HFFc6 (cell line): Measurements from ENCODE around the gene CHRM5. TPM values are rescaled to one million over a fixed set of nuclear protein-coding genes. Genes with fewer than 3 reads are reported as not detected.
"Not testable (repeated sequence)": the region's sequence is repeated elsewhere in the genome, so short reads cannot be mapped to it uniquely, and the experiment has no call there.

Experiments
- DNase-seq: peaks from one replicate; pipeline ENCODE4 v3.0.0-alpha.2; 2018
- H3K27ac Mint-ChIP-seq: 2 replicates; pipeline ENCODE4 v1.8.0; 2020; ENCODE audit warnings: mild to moderate bottlenecking, mixed read lengths
- H3K27me3 Mint-ChIP-seq: 2 replicates; pipeline ENCODE4 v1.8.0; 2021; ENCODE audit warnings: mild to moderate bottlenecking, moderate library complexity, mixed read lengths; ENCODE audit not compliant: insufficient read depth
- H3K36me3 Mint-ChIP-seq: 2 replicates; pipeline ENCODE4 v1.8.0; 2021; ENCODE audit warnings: low read depth, mixed read lengths
- H3K4me1 Mint-ChIP-seq: 2 replicates; pipeline ENCODE4 v1.8.0; 2020; ENCODE audit warnings: low read depth, mixed read lengths
- H3K4me3 Mint-ChIP-seq: 2 replicates; pipeline ENCODE4 v1.8.0; 2020; ENCODE audit warnings: mild to moderate bottlenecking, moderate library complexity, mixed read lengths
- H3K9me3 Mint-ChIP-seq: 2 replicates; pipeline ENCODE4 v1.8.0; 2020; ENCODE audit warnings: mild to moderate bottlenecking, mixed read lengths
- total RNA-seq, 6 experiments: library from RNA; stranded (reverse); fragmentation: NEBNext Ultra II Directional; extraction: Animal tissue kit (Norgen Biotek cat#: 25700); gene quantifications; 2 replicates in 1 of 6; 3 replicates in 5 of 6; pipeline ENCODE4 v1.2.3, GENCODE V29; 2021
- TF ChIP-seq, protein P1 (sequence below): fragments of 200-600 bp; sonication (generic); IDR thresholded peaks from 2 replicates; pipeline ENCODE4 v1.5.0; 2021; ENCODE audit warnings: antibody characterized with exemption, mild to moderate bottlenecking

Gene CHRM5
- total RNA-seq, 6 experiments from 2014 or later: 0.10 TPM; not detected in 5

- Mint-ChIP-seq H3K27me3 (no peaks in the 10 kb centered on the region), H3K36me3 (no peaks in the 10 kb centered on the region), H3K4me3 (no peak overlapping the region), H3K9me3 (no peaks in the 10 kb centered on the region), H3K27ac (no peak overlapping the region), H3K4me1 (peaks cover 51% of the 10 kb centered on the region)
- TF ChIP-seq, protein P1, sequence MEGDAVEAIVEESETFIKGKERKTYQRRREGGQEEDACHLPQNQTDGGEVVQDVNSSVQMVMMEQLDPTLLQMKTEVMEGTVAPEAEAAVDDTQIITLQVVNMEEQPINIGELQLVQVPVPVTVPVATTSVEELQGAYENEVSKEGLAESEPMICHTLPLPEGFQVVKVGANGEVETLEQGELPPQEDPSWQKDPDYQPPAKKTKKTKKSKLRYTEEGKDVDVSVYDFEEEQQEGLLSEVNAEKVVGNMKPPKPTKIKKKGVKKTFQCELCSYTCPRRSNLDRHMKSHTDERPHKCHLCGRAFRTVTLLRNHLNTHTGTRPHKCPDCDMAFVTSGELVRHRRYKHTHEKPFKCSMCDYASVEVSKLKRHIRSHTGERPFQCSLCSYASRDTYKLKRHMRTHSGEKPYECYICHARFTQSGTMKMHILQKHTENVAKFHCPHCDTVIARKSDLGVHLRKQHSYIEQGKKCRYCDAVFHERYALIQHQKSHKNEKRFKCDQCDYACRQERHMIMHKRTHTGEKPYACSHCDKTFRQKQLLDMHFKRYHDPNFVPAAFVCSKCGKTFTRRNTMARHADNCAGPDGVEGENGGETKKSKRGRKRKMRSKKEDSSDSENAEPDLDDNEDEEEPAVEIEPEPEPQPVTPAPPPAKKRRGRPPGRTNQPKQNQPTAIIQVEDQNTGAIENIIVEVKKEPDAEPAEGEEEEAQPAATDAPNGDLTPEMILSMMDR: no peak
- DNase-seq: no peak
These were observed 20.1 kb downstream of the CHRM5 start for GRCh38 chr15:33988384-33988783.

- TF ChIP-seq, protein P1: peak; percentile 72
- Mint-ChIP-seq H3K36me3 (no peaks in the 10 kb centered on the region), H3K4me1 (peaks cover 22% of the 10 kb centered on the region), H3K9me3 (no peaks in the 10 kb centered on the region), H3K4me3 (no peak overlapping the region), H3K27ac (no peak overlapping the region), H3K27me3 (no peaks in the 10 kb centered on the region)
- peak; percentile 45 for DNase-seq
These were observed 25.8 kb downstream of the CHRM5 start for GRCh38 chr15:33994005-33994615.

GRCh38 chr15:33995666-33996065, 27.4 kb downstream of the CHRM5 start:
- H3K4me3 Mint-ChIP-seq, H3K9me3 Mint-ChIP-seq, DNase-seq, H3K27me3 Mint-ChIP-seq, H3K27ac Mint-ChIP-seq, H3K36me3 Mint-ChIP-seq: not testable (repeated sequence)
- H3K4me1 Mint-ChIP-seq: peaks cover 22% of the 10 kb centered on the region

DNA sequence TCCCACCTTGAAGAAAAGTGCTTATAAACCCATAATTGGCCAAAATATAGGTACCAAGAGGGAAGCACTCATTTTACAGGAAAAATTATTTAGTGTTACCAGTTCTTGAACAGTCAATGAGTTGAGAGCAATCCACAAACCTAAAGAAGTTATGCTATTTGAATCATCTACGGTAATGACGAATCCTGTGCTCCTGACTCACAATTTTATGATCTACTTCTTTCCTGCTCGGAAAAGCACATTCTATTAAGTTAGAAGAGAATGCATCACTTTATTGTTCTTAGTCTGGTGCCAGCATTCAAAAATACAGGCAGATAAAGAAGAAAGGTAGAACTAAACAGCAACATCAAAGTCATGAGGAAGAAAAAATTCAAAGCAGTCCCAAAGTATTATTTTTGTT, 33.2 kb downstream of the CHRM5 start:
- Mint-ChIP-seq H3K4me3 (no peak overlapping the region), H3K36me3 (0 out of 2 replicates have a peak, but pooled peaks cover 4% of the 10 kb centered on the region), H3K4me1 (peaks cover 12% of the 10 kb centered on the region), H3K27ac (peak overlapping the region; percentile 40), H3K27me3 (no peaks in the 10 kb centered on the region), H3K9me3 (no peaks in the 10 kb centered on the region)
- TF ChIP-seq, protein P1: no peak
- DNase-seq: no peak

DNA sequence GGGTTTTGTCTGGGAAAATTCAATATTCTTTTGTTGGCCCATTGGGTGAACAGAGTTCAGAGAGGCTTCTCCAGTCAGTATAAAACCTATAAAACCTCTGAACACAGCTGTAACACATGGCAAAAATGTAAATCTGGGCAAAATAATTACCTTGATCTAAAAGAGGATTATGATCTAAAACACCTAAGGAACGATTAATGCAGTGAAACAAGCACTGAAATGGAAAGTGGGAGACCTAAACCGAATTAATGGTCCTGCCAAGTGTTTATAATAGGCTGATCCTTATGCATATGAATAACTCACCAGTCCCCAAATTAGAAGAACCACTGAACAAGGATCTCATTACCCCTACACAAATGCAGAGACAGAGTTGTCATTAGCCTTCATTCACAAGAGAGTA, 38.1 kb downstream of the CHRM5 start:
- Mint-ChIP-seq H3K27me3 (no peaks in the 10 kb centered on the region), H3K9me3 (no peaks in the 10 kb centered on the region), H3K36me3 (0 out of 2 replicates have a peak, but pooled peaks cover 2% of the 10 kb centered on the region), H3K4me1 (peaks cover 9% of the 10 kb centered on the region), H3K4me3 (no peak overlapping the region), H3K27ac (no peak overlapping the region)
- TF ChIP-seq, protein P1: no peak
- no peak for DNase-seq

- DNase-seq: no peak
- no peaks in the 10 kb centered on the region for H3K9me3 Mint-ChIP-seq
- H3K36me3 Mint-ChIP-seq: no peaks in the 10 kb centered on the region
- H3K4me1 Mint-ChIP-seq: peaks cover 3% of the 10 kb centered on the region
- no peak overlapping the region for H3K4me3 Mint-ChIP-seq
- TF ChIP-seq, protein P1: no peak
- H3K27me3 Mint-ChIP-seq: no peaks in the 10 kb centered on the region
- no peak overlapping the region for H3K27ac Mint-ChIP-seq
These were observed 41.4 kb downstream of the CHRM5 start for GRCh38 chr15:34009656-34010055.
